Stimulated activated CD4-positive, alpha-beta T cell treated with anti-CD3 and anti-CD28 coated beads, Interleukin-2, amount 100 ng/mL, for 24 hours (primary cell): ENCODE results near the gene SNX4.

Source experiments
- DNase-seq, 2 donors: peaks; one replicate each; pipeline ENCODE4 v3.0.0-alpha.2; 2020

Gene SNX4

DNA sequence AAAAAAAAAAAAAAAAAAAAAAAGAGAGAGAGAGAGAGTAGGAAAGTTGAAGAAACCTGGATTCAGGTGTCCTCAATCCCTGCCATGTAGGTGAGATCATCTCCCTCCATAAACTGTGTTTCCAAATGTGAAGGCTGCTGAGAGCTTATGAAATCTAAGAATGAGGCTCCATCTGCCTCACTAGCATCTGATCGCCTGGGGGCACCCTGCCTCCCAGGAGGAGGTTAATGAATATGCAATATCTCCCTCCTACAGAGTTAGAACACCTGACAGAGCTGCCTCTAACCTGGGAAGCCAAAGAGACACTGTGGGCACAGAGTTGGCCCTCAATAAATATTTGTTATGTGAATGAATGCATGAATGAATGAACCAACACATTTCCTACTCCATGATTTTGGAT is 121.0 kb downstream of the SNX4 start:
- DNase-seq: no peak
